Stomach (tissue), 4 donors: ENCODE data around the gene NIN.

Experiments used
- POLR2A ChIP-seq, 4 donors: fragments of 450-650 bp; IDR thresholded peaks; one replicate each; pipeline ENCODE4 v1.6.1; 2016; ENCODE audit warnings: antibody characterized with exemption in 4 of 4, control low read depth in 2 of 4, mild to moderate bottlenecking in 1 of 4, moderate library complexity in 1 of 4
- TF ChIP-seq, protein P1 (sequence below), 7 experiments: fragments of 450-650 bp in 4 of 7; fragments of 200-600 bp in 3 of 7; sonication (generic) in 3 of 7; IDR thresholded peaks; one replicate each; pipeline ENCODE4 v1.5.1; 2016 to 2019; ENCODE audit warnings: antibody characterized with exemption in 7 of 7, control low read depth in 2 of 7, mild to moderate bottlenecking in 1 of 7

DNA sequence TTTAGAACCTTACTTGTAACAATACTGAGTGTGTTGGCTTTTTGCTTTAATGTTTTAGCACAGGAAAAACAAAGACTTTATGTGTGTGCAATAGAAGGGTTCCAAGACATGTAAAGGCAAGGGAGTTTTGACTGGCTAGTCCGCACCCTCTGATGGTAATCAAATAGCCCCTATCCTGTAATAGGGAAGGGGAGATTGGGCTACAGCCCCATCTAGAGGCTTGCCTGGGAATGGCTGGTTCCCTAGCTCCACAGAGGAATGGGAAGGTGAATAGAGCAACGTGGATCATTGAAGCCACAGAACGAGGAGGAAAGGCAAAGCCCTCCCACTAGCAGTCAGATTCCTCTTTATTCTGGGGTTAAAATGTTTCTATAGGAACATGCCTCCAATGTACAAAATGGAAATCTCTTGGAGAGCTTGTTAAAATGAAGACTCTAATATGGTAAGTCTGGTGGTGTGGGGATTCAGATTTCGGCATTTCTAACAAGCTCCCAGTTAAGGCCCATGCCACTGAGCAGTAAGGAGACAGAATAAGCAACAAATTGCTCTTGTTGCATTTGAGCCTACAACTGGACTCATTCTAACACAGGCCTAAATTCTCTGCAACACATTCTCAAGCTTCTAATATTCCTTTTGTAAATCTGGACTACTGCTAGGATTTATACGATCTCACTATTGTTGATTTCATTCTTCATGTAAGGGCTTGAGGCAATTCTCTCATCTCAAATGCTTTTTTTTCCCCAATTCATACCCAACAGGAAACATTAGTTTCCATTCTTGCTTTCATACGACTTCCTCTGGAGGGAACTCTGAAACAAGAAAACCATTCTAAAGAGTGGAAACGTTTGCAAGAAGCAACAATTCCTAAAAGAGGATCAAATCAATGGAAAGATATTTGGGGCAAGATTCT, 57.1 kb downstream of the NIN start:
- TF ChIP-seq, protein P1, sequence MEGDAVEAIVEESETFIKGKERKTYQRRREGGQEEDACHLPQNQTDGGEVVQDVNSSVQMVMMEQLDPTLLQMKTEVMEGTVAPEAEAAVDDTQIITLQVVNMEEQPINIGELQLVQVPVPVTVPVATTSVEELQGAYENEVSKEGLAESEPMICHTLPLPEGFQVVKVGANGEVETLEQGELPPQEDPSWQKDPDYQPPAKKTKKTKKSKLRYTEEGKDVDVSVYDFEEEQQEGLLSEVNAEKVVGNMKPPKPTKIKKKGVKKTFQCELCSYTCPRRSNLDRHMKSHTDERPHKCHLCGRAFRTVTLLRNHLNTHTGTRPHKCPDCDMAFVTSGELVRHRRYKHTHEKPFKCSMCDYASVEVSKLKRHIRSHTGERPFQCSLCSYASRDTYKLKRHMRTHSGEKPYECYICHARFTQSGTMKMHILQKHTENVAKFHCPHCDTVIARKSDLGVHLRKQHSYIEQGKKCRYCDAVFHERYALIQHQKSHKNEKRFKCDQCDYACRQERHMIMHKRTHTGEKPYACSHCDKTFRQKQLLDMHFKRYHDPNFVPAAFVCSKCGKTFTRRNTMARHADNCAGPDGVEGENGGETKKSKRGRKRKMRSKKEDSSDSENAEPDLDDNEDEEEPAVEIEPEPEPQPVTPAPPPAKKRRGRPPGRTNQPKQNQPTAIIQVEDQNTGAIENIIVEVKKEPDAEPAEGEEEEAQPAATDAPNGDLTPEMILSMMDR (IDR thresholded peaks at IDR 0.05): peak in 5 of 7 experiments; percentile 66 to 81 (median 75)
- no peak for TF ChIP-seq POLR2A (IDR thresholded peaks at IDR 0.05)
